IPS-18c (cell line): ENCODE measurements around the gene UCP2.

Experiments used
- H3K4me3 ChIP-seq: 2 replicates; pipeline ENCODE4 v1.7.0; 2013; ENCODE audit warnings: low read depth, mild to moderate bottlenecking, low read length, moderate library complexity; ENCODE audit not compliant: insufficient read depth
- H3K9me3 ChIP-seq: one replicate; pipeline ENCODE4 v1.6.1; 2013; ENCODE audit warnings: mild to moderate bottlenecking, low read length, moderate library complexity; ENCODE audit not compliant: control insufficient read depth, insufficient read depth

UCP2 gene

GRCh38 chr11:74012074-74012809 is 29.6 kb upstream of the UCP2 start:
- no peaks in the 10 kb centered on the region for H3K9me3 ChIP-seq
- H3K4me3 ChIP-seq: no peak overlapping the region

GRCh38 chr11:74011360-74012073 is 28.9 kb upstream of the UCP2 start:
- H3K9me3 ChIP-seq: no peaks in the 10 kb centered on the region

GRCh38 chr11:74010306-74011300 is 28.0 kb upstream of the UCP2 start:
- Histone ChIP-seq H3K9me3 (no peaks in the 10 kb centered on the region), H3K4me3 (no peak overlapping the region)

More at GRCh38 chr11:74011360-74012073, 28.9 kb upstream of the UCP2 start:
- no peak overlapping the region for H3K4me3 ChIP-seq

- no peaks in the 10 kb centered on the region for H3K9me3 ChIP-seq
- H3K4me3 ChIP-seq: no peak overlapping the region
Measured at GRCh38 chr11:74009675-74010305, 27.1 kb upstream of the UCP2 start.

- Histone ChIP-seq H3K4me3 (no peak overlapping the region), H3K9me3 (no peaks in the 10 kb centered on the region)
Measured at GRCh38 chr11:74009230-74009547, 26.5 kb upstream of the UCP2 start.

DNA sequence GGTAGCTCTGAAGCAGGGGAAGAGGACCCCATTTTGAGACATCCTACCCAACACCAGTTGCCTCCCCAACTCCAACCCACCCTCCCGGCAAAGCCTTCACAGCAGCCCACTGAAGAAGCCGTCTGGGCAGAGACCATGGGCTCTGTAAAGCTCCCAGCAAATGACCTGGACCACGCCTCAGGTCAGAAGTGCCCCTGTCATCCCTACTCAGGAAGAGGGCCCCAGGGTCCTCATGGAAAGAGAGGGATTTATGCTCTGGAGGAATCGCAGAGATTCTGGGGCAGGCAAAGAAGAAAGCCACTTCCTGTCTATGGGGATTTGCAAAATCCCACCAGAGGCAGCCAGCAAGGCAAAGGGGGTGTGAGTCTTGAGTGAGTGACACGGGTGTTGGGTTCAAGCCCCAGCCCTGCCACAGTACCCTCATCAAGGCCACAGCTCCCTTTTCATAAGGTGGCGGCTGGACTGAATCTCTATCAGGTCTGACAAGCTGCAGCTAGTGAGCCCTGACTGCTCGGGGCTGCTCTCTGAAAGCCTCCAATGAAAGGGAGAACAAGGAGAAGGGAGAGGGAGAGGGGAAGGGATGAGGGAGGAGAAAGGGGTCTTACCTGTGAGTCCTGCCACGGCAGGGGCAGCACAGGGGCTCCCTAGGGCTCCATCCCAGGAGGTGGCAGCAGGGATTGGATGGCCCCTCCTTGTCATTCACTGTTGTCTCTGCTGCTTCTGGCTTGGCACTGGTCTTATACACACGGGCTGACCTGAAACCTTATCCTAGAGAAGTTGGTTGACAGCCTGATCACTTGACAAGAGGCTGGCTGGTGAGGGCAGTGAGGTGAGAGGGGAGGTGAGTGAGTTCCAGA is 26.0 kb upstream of the UCP2 start, which contains the start of gene UCP3:
Gene UCP3, minus strand, starts transcription at position 713 of the 857 bp plus-strand sequence. CDS start 2,043 bp downstream, outside the sequence.
- H3K4me3 ChIP-seq: no peak within 1 kb of the TSS
- H3K9me3 ChIP-seq: peaks cover 2% of the 10 kb centered on the region

DNA sequence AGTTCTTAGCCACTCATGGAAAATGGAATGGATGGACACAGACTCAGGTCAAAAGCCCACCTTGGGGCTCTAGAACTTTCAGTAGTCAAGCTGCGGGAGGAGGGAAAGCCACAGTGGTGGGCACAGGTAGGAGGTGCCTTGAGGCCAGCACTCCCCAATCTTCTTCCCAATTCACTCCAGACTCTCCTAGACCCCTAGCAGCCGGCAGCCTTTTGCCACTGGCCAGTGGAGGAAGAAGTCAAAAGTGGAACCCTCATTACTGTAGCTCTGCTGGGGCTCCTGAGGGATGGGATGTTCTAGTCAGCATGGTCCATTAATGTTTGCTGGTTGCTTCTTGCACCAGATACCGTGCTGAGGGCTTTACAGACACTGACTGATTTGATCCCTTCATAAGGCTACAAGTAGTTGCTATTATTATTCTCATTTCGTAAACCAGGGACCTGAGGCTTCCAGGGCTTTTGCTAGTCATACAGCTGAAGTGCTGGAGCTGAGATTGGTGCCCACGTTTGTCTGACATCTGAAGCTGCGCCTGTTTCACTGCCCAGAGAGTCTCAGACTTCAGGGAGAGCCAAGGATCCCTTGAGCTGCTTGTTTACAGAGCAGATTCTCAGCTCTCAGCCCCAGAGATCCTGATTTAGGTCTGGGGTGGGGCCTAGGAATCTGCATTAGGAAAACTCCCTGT is 25.2 kb upstream of the UCP2 start:
- Histone ChIP-seq H3K4me3 (no peak overlapping the region), H3K9me3 (peaks cover 2% of the 10 kb centered on the region)

DNA sequence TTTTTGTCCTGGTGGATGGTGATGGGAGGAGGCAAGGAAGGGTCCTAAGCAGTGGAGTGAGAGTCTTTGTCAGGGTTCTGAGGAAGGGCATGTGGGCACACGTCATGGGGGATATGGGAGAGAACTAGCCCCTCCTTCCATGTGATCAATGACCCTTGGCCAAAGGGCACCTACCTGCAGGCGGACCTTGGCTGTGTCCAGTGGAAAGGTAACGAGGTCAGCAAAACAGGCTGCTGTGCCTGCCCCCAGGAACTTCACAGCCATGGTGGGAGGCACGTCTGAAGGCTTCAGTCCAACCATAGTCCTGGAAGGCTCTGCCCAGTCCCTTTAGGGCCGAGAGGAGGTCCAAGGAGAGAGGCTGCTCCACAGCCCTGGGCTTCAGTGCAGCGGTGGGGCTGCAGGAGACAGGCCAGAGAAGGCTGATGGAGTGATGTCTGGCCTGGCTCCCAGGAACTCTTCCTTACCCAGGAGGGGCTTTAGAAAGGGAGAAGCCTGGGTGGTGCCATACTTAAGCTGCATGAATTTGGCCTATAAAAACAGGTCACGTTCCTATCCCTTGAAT is 24.2 kb upstream of the UCP2 start:
- H3K9me3 ChIP-seq: peaks cover 2% of the 10 kb centered on the region
- H3K4me3 ChIP-seq: no peak overlapping the region

- Histone ChIP-seq H3K4me3 (no peak overlapping the region), H3K9me3 (peaks cover 2% of the 10 kb centered on the region)
Measured at GRCh38 chr11:74005721-74006517, 23.3 kb upstream of the UCP2 start.

- peaks cover 2% of the 10 kb centered on the region for H3K9me3 ChIP-seq
- no peak overlapping the region for H3K4me3 ChIP-seq
Measured at GRCh38 chr11:74004759-74005615, 22.3 kb upstream of the UCP2 start.

GRCh38 chr11:74004046-74004695 is 21.5 kb upstream of the UCP2 start:
- Histone ChIP-seq H3K4me3 (no peak overlapping the region), H3K9me3 (peaks cover 2% of the 10 kb centered on the region)

DNA sequence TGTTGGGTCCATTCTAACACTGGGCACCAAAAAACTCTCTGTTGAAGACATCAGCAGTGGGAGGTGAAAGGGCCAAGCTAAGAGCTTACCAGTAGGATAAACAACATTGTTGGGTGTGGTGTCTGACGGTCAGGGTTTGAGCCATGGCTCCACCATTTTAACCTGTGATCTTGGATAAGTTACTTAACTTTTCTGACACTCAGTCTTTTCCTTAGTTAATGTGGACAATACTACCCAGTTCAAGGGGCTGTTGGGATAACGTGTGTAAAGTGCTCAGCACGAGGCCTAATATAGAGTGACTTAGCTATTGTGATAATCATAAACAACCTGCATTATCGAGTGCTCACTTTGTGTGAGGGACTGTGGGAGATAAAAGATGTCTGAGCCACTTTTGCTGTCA is 20.2 kb upstream of the UCP2 start:
- peaks cover 2% of the 10 kb centered on the region for H3K9me3 ChIP-seq
- H3K4me3 ChIP-seq: no peak overlapping the region

- peaks cover 2% of the 10 kb centered on the region for H3K9me3 ChIP-seq
- no peak overlapping the region; the same call in 1 of the 2 replicates for H3K4me3 ChIP-seq
Measured at GRCh38 chr11:74001822-74002286, 19.2 kb upstream of the UCP2 start.
